HG03097 (cell line): ENCODE measurements around the gene CLTB.

ENCODE experiments used
- ATAC-seq: cut with Tn5 transposase; IDR thresholded peaks from one replicate; pipeline ENCODE4 v1.9.1; 2021; ENCODE audit not compliant: unreplicated experiment, low FRiP score

The CLTB gene

DNA sequence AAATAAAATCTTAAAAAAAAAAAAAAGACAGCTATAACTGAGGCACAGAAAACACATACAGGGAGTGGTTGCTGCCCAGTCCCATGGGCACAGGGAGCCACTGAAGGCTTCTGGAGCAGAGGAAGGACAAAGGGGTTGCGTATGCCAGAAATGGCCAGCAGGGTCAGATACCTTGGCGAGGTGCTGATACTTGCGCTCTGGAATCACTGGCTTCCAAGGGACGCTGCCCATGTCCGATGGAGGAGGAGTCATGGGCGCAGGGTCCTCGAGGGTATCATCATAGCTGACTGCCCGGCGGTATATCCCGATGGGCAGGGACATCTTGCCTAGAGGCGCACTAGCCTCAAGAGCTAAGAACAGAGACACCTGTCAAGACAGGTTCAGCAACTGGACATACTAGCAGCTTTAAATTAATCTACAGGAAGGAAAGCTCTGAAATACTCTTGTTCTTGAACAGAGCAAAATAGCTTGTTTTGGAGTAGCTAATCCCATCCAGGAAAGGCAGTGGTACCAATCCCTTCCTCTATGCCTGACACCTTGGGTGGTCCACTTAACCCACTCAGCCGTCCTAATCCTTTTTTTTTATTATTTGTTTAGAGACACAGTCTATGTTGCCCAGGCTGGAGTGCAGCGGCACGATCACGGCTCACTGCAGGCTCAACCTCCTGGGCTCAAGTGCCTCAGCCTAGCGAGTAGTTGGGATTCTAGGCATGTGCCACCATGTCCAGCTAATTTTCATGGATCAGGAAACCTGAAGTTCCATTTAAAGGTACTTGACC is 60.8 kb downstream of the CLTB start:
- no peak for ATAC-seq

- ATAC-seq: no peak
Observed at GRCh38 chr5:176353533-176353932, 62.8 kb downstream of the CLTB start.

DNA sequence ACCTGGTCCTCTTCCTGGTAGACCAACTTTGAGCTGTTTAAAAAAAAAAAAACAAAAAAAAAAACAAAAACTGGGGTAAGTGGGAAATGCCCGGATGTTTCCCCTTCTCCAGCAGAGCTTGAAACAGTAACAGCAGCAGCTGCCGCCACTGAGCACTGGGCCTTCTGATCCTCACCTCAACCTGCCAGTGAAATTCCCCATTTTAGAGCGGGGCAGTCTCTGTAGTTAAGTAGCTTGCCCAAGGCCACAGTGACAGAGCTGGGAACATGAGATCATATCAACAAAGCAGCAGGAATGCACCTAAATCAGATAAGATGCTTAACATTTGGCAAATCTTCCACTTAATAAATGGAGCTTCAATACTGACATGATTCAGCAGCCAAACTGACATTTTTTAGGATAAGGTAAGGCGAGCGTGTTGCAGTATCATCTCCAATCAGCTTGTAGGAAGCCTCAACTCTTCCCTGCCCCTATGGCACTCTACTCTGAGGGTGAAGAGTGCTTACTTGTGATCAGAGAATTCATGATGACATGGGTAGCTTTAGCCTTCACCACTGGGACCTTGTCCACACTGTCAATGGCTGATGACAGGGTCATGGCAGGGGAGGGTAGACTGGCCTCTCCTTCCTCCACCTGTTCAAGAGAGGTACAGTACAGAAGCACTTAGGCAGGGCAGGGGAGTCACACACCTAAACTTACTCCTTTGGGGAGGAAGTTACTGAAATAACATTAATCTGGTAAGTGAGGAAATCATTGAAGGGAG is 64.0 kb downstream of the CLTB start:
- no peak for ATAC-seq

- no peak for ATAC-seq
Observed at GRCh38 chr5:176350416-176350815, 65.9 kb downstream of the CLTB start.

DNA sequence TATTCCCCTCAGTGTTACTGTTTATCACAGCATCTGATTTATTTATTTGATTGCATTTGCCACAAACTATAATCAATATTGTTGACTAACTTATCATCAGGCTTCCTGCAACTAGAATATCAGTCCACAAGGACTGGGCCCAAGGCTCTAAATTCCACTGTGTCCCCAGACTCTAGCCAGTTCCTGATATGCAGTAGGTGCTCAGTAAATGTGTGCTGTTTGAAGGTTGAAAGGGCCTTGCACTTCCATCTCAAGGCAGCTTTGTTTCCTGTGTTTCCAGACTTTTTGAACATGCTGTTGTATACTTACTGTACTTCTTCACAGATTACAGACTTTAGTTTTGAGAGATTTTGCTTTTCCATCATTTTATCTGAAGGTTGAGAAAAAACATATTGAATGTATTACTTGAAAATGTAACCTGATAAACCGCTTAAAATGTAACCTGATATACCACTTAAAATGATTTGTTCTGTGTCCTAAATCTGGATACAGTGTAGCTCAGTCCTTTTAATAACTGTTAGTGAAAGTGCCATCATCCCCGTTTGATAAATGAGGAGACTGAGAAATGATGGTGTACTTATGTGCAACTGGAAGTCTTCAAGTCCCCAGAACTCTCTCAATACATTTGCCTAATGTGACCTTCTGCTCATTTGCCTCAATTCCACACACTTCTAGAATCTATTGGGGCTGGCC is 73.4 kb downstream of the CLTB start:
- no peak for ATAC-seq
